Measurements from ENCODE around the gene RGL4.

GRCh38 chr22:23692598-23693291 is 1.9 kb downstream of the RGL4 start:
- TF ChIP-seq CTCF (IDR thresholded peaks at IDR 0.05): no peak
- no peak for TF ChIP-seq EZH2 (IDR thresholded peaks at IDR 0.05; ENCODE audit: borderline replicate concordance, insufficient read depth, low read depth, low read length, poor library complexity, severe bottlenecking)

Data from B cell (primary cell).